ENCODE results near the gene MTHFS.
"Not testable (repeated sequence)": the region's sequence is repeated elsewhere in the genome, so short reads cannot be mapped to it uniquely, and the experiment has no call there.

Gene MTHFS

DNA sequence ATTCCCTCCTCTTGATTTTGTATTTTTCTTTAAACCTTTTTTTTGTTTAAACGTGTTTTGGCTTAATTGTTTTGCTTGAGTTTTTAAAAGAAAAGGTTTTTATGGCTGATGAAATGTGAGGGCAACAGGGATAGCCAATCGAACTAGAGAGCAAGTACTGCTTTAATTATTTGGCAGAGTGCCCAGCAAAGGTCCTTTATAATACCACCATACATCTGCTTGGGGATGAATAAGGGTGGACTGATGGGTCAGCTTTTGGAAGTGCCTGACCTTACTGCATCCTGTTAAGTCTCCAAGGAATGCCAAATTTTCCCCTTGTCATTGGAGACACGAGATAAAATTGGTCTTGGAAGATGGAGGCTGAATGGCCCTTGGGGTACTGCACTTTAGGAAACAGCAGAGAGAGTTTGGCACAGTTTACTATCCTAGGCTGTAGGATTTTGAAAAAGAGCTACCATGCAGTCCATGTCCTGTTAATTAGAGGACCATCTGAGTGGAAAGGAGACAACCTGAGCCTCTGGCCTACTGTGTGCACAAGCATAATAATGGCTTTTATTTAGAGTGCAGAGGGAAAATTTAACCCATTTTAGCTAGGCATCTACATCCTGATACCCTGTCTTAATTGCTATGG, 19.8 kb upstream of the MTHFS start:
- Histone ChIP-seq H3K4me3 (ENCODE audit: insufficient read depth, low read depth, low read length, poor library complexity, severe bottlenecking) (no peak overlapping the region), H3K27me3 (replicated peaks; ENCODE audit: control insufficient read depth, insufficient read depth, low read length, poor library complexity, severe bottlenecking) (no peaks in the 10 kb centered on the region), H3K4me1 (ENCODE audit: control insufficient read depth, insufficient read depth, low read length, poor library complexity, severe bottlenecking) (no peaks in the 10 kb centered on the region), H3K9me3 (ENCODE audit: control insufficient read depth, low read length) (peaks cover 31% of the 10 kb centered on the region), H3K36me3 (ENCODE audit: control insufficient read depth, insufficient read depth, low read length) (peaks cover 17% of the 10 kb centered on the region), H3K27ac (ENCODE audit: insufficient read depth, low read length, poor library complexity, severe bottlenecking) (no peak overlapping the region)
- no peak for DNase-seq

DNA sequence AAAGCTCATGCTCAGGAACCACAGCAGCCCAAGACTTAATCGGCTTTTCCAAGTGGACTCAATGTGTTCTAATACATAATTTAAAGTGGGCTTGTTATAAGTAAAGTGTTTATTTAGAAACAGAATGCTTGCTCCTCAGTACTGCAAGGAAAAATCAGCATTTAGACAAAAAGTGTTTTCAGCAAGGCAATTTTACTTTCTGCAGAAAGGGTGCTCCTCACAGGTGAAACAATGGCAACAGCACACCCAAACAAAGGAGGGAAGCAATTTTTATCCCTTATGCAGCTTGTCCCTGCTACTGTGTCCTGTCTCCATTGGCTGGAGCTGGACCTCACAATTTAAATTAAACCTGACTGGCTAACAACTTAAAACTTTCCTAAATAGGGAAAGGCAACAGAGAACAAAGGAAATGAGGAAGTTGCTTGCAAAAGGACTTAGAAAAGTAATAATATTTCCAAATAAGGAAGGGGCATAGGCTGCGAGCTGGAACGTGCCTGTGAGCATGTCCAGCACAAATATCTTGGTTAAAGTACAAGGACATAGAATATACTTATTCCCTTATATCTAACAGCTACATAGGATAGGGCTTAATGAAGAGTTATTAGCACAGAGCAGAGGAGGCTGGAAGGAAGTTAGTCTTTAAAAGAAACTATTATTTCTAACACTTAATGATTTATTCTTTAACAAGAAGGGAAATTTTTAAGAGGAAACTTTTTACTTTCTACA, 19.1 kb upstream of the MTHFS start:
- DNase-seq; H3K4me3 ChIP-seq (ENCODE audit: insufficient read depth, low read depth, low read length, poor library complexity, severe bottlenecking); H3K27me3 ChIP-seq (replicated peaks; ENCODE audit: control insufficient read depth, insufficient read depth, low read length, poor library complexity, severe bottlenecking); H3K27ac ChIP-seq (ENCODE audit: insufficient read depth, low read length, poor library complexity, severe bottlenecking); H3K4me1 ChIP-seq (ENCODE audit: control insufficient read depth, insufficient read depth, low read length, poor library complexity, severe bottlenecking): not testable (repeated sequence)
- Histone ChIP-seq H3K9me3 (ENCODE audit: control insufficient read depth, low read length) (peaks cover 25% of the 10 kb centered on the region), H3K36me3 (ENCODE audit: control insufficient read depth, insufficient read depth, low read length) (peaks cover 13% of the 10 kb centered on the region)

DNA sequence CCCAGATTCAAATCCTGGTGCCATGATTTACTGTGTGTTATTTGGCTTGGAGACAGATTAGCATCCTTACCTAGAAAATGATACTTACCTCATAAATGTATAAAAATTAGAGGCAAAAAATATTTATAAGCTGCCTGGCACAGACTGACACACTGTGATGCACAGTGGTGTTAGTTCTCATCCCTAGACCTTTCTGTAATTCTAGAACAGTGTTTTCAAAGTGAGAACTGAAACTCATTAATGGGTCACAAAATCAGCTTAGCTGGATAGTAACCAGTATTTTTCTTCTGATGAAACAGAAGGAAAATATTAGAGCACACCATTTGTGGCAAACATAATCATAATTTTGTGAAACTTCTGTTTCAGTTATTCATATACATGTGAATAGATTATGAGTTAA, 17.9 kb upstream of the MTHFS start:
- Histone ChIP-seq H3K4me3 (ENCODE audit: insufficient read depth, low read depth, low read length, poor library complexity, severe bottlenecking) (no peak overlapping the region), H3K27me3 (replicated peaks; ENCODE audit: control insufficient read depth, insufficient read depth, low read length, poor library complexity, severe bottlenecking) (no peaks in the 10 kb centered on the region), H3K27ac (ENCODE audit: insufficient read depth, low read length, poor library complexity, severe bottlenecking) (no peak overlapping the region), H3K4me1 (ENCODE audit: control insufficient read depth, insufficient read depth, low read length, poor library complexity, severe bottlenecking) (no peaks in the 10 kb centered on the region), H3K9me3 (ENCODE audit: control insufficient read depth, low read length) (peaks cover 25% of the 10 kb centered on the region), H3K36me3 (ENCODE audit: control insufficient read depth, insufficient read depth, low read length) (peaks cover 8% of the 10 kb centered on the region)
- no peak for DNase-seq

DNA sequence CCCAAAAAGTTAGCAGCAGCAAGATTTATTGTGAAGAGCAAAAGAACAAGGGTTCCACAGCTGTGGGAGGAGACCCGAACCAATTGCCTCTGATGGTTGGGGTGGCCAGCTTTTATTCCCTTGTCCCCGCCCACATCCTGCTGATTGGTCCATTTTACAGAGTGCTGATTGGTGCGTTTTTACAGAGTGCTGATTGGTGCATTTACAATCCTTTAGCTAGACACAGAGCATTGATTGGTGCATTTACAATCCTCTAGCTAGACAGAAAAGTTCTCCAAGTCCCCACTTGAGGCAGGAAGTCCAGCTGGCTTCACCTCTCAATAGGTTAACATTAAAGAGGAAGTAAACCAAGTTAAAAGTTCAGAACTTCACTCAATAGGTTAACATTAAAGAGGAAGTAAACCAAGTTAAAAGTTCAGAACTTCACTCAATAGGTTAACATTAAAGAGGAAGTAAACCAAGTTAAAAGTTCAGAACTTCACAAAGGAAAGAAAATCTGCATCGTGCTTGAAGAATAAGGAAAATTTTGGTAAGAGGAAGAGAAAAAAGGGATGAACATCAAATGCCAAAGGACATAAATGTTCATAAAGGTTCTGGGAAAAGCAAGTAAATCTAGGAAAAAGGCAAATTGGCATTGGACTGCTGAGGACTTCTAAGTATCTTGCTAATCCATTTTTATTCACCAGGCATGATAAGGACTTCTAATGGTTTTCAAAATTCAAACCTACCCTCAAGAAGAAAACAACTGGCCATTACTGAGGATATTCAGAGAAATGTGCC, 12.9 kb upstream of the MTHFS start:
- not testable (repeated sequence) for H3K27me3 ChIP-seq (replicated peaks; ENCODE audit: control insufficient read depth, insufficient read depth, low read length, poor library complexity, severe bottlenecking); H3K4me1 ChIP-seq (ENCODE audit: control insufficient read depth, insufficient read depth, low read length, poor library complexity, severe bottlenecking); H3K36me3 ChIP-seq (ENCODE audit: control insufficient read depth, insufficient read depth, low read length); H3K9me3 ChIP-seq (ENCODE audit: control insufficient read depth, low read length); DNase-seq; H3K4me3 ChIP-seq (ENCODE audit: insufficient read depth, low read depth, low read length, poor library complexity, severe bottlenecking); H3K27ac ChIP-seq (ENCODE audit: insufficient read depth, low read length, poor library complexity, severe bottlenecking)

GRCh38 chr15:79904271-79904670, 7.5 kb upstream of the MTHFS start:
- Histone ChIP-seq H3K4me3 (ENCODE audit: insufficient read depth, low read depth, low read length, poor library complexity, severe bottlenecking) (no peak overlapping the region), H3K9me3 (ENCODE audit: control insufficient read depth, low read length) (peaks cover 2% of the 10 kb centered on the region), H3K27ac (ENCODE audit: insufficient read depth, low read length, poor library complexity, severe bottlenecking) (no peak overlapping the region), H3K4me1 (ENCODE audit: control insufficient read depth, insufficient read depth, low read length, poor library complexity, severe bottlenecking) (no peaks in the 10 kb centered on the region), H3K36me3 (ENCODE audit: control insufficient read depth, insufficient read depth, low read length) (no peaks in the 10 kb centered on the region), H3K27me3 (replicated peaks; ENCODE audit: control insufficient read depth, insufficient read depth, low read length, poor library complexity, severe bottlenecking) (no peaks in the 10 kb centered on the region)
- no peak for DNase-seq

- no peaks in the 10 kb centered on the region for H3K9me3 ChIP-seq (ENCODE audit: control insufficient read depth, low read length)
- H3K27me3 ChIP-seq (replicated peaks; ENCODE audit: control insufficient read depth, insufficient read depth, low read length, poor library complexity, severe bottlenecking), result no peaks in the 10 kb centered on the region
- H3K4me3 ChIP-seq (ENCODE audit: insufficient read depth, low read depth, low read length, poor library complexity, severe bottlenecking), result no peak overlapping the region
- no peak for DNase-seq
- no peak overlapping the region for H3K27ac ChIP-seq (ENCODE audit: insufficient read depth, low read length, poor library complexity, severe bottlenecking)
- H3K36me3 ChIP-seq (ENCODE audit: control insufficient read depth, insufficient read depth, low read length), result no peaks in the 10 kb centered on the region
- no peaks in the 10 kb centered on the region for H3K4me1 ChIP-seq (ENCODE audit: control insufficient read depth, insufficient read depth, low read length, poor library complexity, severe bottlenecking)
Measured at GRCh38 chr15:79903626-79904025, 6.8 kb upstream of the MTHFS start.

DNA sequence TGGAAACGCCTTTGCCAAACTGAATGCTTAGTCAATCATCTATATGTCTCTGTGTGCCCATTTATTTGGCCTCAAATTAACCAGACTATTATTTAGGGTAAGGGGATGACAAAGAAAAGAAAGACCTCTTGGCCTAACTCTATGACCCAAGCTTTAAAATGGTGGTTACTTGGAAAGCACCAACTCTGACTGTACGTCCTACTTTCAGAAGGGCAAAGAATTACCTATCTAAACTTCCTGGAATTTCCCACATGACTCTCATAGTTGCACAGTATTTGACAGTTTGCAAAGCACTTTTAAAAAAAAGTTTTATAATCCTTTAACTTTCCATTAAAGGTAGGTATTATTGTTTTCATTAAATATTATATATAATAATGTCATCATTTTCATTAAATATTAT, 6.3 kb upstream of the MTHFS start:
- no peaks in the 10 kb centered on the region for H3K4me1 ChIP-seq (ENCODE audit: control insufficient read depth, insufficient read depth, low read length, poor library complexity, severe bottlenecking)
- no peak overlapping the region for H3K27ac ChIP-seq (ENCODE audit: insufficient read depth, low read length, poor library complexity, severe bottlenecking)
- no peak for DNase-seq
- no peaks in the 10 kb centered on the region for H3K27me3 ChIP-seq (replicated peaks; ENCODE audit: control insufficient read depth, insufficient read depth, low read length, poor library complexity, severe bottlenecking)
- H3K9me3 ChIP-seq (ENCODE audit: control insufficient read depth, low read length), result no peaks in the 10 kb centered on the region
- H3K4me3 ChIP-seq (ENCODE audit: insufficient read depth, low read depth, low read length, poor library complexity, severe bottlenecking), result no peak overlapping the region
- H3K36me3 ChIP-seq (ENCODE audit: control insufficient read depth, insufficient read depth, low read length), result no peaks in the 10 kb centered on the region

- no peak for DNase-seq
- Histone ChIP-seq H3K9me3 (ENCODE audit: control insufficient read depth, low read length) (no peaks in the 10 kb centered on the region), H3K4me1 (ENCODE audit: control insufficient read depth, insufficient read depth, low read length, poor library complexity, severe bottlenecking) (no peaks in the 10 kb centered on the region), H3K27ac (ENCODE audit: insufficient read depth, low read length, poor library complexity, severe bottlenecking) (no peak overlapping the region), H3K27me3 (replicated peaks; ENCODE audit: control insufficient read depth, insufficient read depth, low read length, poor library complexity, severe bottlenecking) (no peaks in the 10 kb centered on the region), H3K4me3 (ENCODE audit: insufficient read depth, low read depth, low read length, poor library complexity, severe bottlenecking) (no peak overlapping the region), H3K36me3 (ENCODE audit: control insufficient read depth, insufficient read depth, low read length) (no peaks in the 10 kb centered on the region)
Measured at GRCh38 chr15:79901958-79902357, 5.1 kb upstream of the MTHFS start.

DNA sequence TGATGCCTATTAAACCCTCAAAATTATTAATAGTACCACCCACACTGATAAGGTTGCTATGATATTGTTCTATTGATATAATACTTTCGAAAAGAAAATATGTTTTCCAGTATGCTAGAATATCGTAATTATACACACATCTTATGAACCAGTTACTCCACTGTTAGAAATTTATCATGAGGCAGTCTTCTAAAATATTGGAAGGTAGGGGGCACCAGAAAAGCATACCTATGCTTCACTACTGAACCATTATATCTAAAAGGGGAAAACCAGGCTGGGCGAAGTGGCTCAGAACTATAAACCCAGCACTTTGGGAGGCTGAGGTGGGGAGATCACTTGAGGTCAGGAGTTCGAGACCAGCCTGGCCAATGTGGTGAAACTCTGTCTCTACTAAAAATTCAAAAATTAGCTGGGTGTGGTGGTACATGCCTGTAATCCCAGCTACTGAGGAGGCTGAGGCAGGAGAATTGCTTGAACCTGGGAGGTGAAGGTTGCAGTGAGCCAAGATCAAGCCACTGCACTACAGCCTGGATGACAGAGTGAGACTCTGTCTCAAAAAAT, 4.1 kb upstream of the MTHFS start:
- not testable (repeated sequence) for H3K9me3 ChIP-seq (ENCODE audit: control insufficient read depth, low read length); H3K27ac ChIP-seq (ENCODE audit: insufficient read depth, low read length, poor library complexity, severe bottlenecking); H3K4me1 ChIP-seq (ENCODE audit: control insufficient read depth, insufficient read depth, low read length, poor library complexity, severe bottlenecking); DNase-seq; H3K27me3 ChIP-seq (replicated peaks; ENCODE audit: control insufficient read depth, insufficient read depth, low read length, poor library complexity, severe bottlenecking); H3K4me3 ChIP-seq (ENCODE audit: insufficient read depth, low read depth, low read length, poor library complexity, severe bottlenecking); H3K36me3 ChIP-seq (ENCODE audit: control insufficient read depth, insufficient read depth, low read length)

DNA sequence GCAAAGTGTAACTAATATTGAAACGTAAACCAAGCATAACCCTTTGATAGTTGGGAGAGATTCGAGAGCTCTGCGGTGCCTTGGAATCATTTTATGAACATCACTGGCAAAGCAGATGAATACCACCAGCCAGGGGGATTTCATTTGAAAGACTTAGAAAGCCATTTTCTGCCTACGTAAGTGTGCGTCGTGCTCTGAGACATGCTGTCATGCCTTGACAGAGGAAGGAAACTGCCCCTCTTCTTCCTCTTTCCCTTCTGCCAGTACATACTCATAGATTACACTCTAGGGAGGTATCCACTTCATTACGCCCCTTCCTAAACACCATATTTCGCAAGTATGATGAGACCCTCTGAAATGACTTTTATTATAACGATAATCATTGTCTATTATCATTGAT, 3.3 kb upstream of the MTHFS start:
- Histone ChIP-seq H3K4me3 (ENCODE audit: insufficient read depth, low read depth, low read length, poor library complexity, severe bottlenecking) (no peak overlapping the region), H3K27me3 (replicated peaks; ENCODE audit: control insufficient read depth, insufficient read depth, low read length, poor library complexity, severe bottlenecking) (no peaks in the 10 kb centered on the region), H3K9me3 (ENCODE audit: control insufficient read depth, low read length) (no peaks in the 10 kb centered on the region), H3K4me1 (ENCODE audit: control insufficient read depth, insufficient read depth, low read length, poor library complexity, severe bottlenecking) (peaks cover 13% of the 10 kb centered on the region), H3K27ac (ENCODE audit: insufficient read depth, low read length, poor library complexity, severe bottlenecking) (no peak overlapping the region), H3K36me3 (ENCODE audit: control insufficient read depth, insufficient read depth, low read length) (no peaks in the 10 kb centered on the region)
- no peak for DNase-seq
